Measurements from ENCODE around the gene TUT1. TPM values are rescaled to one million over a fixed set of nuclear protein-coding genes. Genes with fewer than 3 reads are reported as not detected.
"Not testable (repeated sequence)": the region's sequence is repeated elsewhere in the genome, so short reads cannot be mapped to it uniquely, and the experiment has no call there.

Gene TUT1
- polyA plus RNA-seq, 3 donors from 2014 or later: 7.3 to 16.2 (median 12.5) TPM

- not testable (repeated sequence) for H3K4me1 Mint-ChIP-seq; DNase-seq; H3K9me3 Mint-ChIP-seq; H3K27me3 Mint-ChIP-seq (ENCODE audit: low read depth in 3 of 3); H3K4me3 Mint-ChIP-seq; H3K27ac Mint-ChIP-seq
- H3K36me3 Mint-ChIP-seq: peaks cover 3 to 19% (median 10%) of the 10 kb centered on the region in 3 donors
These were observed 6.0 kb downstream of the TUT1 start for GRCh38 chr11:62585356-62585755.

DNA sequence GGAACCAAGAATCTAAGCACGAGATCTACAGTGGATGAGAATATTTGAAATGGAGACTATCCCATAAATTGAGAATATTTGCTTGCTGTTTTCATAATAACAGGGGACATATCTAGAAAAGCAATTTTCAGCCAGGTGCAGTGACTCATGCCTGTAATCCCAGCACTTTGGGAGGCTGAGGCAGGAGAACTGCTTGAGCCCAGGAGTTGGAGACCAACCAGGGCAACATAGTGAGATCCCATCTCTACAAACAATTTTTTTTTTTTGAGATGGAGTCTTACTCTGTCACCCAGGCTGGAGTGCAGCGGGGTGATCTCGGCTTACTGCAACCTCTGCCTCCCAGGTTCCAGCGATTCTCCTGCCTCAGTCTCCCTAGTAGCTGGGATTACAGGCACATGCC lies 9.6 kb downstream of the TUT1 start:
- H3K4me1 Mint-ChIP-seq; H3K27ac Mint-ChIP-seq; DNase-seq; H3K4me3 Mint-ChIP-seq; H3K9me3 Mint-ChIP-seq; H3K27me3 Mint-ChIP-seq (ENCODE audit: low read depth in 3 of 3): not testable (repeated sequence)
- peaks cover 3 to 22% (median 12%) of the 10 kb centered on the region in 3 donors for H3K36me3 Mint-ChIP-seq

DNA sequence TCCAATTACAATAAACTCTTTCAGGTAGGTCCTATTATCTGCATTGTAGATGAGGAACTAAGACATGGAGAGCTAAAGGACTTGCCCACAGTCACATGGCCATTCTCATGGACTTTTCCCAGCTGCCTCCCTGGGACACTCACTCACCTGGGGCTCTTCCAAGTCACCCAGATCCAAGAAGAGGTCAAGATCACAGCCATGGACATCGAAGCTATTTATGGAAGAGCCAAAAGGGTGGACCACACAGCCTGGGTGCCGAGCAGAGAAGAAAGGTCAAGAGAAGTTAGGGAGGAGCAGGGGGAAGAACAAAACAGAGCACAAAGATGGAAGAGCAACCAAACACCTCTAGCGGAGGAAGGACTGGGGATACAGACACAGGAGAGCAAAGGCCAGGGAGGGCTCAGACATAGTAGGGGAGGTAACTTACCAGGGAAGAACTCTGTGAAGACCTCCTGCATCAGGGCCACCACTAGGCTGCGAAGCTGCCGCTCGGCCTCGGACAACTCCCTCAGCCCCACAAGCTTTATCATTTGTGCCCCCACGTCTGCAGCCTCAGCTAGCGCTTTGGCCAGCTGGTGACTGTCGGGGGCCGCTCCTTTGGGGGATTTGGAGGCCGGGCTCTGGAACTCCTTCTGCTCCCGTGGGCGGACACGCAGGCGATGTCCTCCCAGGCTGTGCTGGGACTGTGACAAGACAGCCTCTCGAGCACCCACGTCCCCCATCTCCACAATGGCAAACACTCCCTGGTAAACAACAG lies 10.2 kb downstream of the TUT1 start:
- H3K36me3 Mint-ChIP-seq: peaks cover 3 to 24% (median 14%) of the 10 kb centered on the region in 3 donors
- no peaks in the 10 kb centered on the region for H3K4me1 Mint-ChIP-seq
- peak overlapping the region in 1 of 6 donors; percentile 36 for H3K27ac Mint-ChIP-seq
- DNase-seq: no peak
- H3K27me3 Mint-ChIP-seq (ENCODE audit: low read depth in 3 of 3): no peaks in the 10 kb centered on the region
- H3K4me3 Mint-ChIP-seq: no peak overlapping the region
- no peaks in the 10 kb centered on the region for H3K9me3 Mint-ChIP-seq

DNA sequence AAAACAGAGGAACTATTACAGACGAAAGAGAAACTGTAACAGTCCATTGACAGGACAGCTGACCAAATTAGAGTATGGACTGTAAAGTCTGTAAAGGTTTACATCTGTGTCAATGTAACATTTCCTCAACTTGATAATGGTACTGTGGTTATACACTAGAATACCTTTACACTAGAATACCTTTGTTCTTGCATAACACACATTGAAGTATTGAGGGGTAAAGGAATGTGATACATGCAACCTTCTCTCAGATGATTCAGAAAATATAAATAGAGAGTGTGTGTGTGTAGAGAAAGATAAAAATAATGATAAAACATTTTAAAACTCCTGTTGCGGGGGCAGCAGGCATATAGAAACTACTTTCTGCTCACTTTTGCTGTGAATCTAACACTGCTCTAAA lies 12.1 kb downstream of the TUT1 start:
- no peaks in the 10 kb centered on the region for H3K9me3 Mint-ChIP-seq
- no peaks in the 10 kb centered on the region for H3K27me3 Mint-ChIP-seq (ENCODE audit: low read depth in 3 of 3)
- DNase-seq: no peak
- no peak overlapping the region for H3K4me3 Mint-ChIP-seq
- H3K36me3 Mint-ChIP-seq: peaks cover 3 to 20% (median 14%) of the 10 kb centered on the region in 3 donors
- H3K27ac Mint-ChIP-seq: no peak overlapping the region
- peaks cover 8% of the 10 kb centered on the region in 2 donors for H3K4me1 Mint-ChIP-seq

GRCh38 chr11:62578541-62578940 lies 12.8 kb downstream of the TUT1 start:
- Mint-ChIP-seq H3K4me3 (no peak overlapping the region), H3K27ac (no peak overlapping the region), H3K27me3 (ENCODE audit: low read depth in 3 of 3) (peaks cover 5 to 6% (median 6%) of the 10 kb centered on the region in 3 donors), H3K36me3 (peaks cover 3 to 20% (median 14%) of the 10 kb centered on the region in 3 donors), H3K9me3 (no peaks in the 10 kb centered on the region), H3K4me1 (peaks cover 15% of the 10 kb centered on the region in 2 donors)
- DNase-seq: no peak

- H3K27ac Mint-ChIP-seq: no peak overlapping the region
- peaks cover 5 to 11% (median 6%) of the 10 kb centered on the region in 3 donors for H3K27me3 Mint-ChIP-seq (ENCODE audit: low read depth in 3 of 3)
- no peak overlapping the region for H3K4me3 Mint-ChIP-seq
- H3K9me3 Mint-ChIP-seq: no peaks in the 10 kb centered on the region
- H3K4me1 Mint-ChIP-seq: peaks cover 28 to 29% of the 10 kb centered on the region in 2 donors
- DNase-seq: no peak
- H3K36me3 Mint-ChIP-seq: peaks cover 3 to 24% (median 10%) of the 10 kb centered on the region in 3 donors
These were observed 14.1 kb downstream of the TUT1 start for GRCh38 chr11:62577046-62577714.

DNA sequence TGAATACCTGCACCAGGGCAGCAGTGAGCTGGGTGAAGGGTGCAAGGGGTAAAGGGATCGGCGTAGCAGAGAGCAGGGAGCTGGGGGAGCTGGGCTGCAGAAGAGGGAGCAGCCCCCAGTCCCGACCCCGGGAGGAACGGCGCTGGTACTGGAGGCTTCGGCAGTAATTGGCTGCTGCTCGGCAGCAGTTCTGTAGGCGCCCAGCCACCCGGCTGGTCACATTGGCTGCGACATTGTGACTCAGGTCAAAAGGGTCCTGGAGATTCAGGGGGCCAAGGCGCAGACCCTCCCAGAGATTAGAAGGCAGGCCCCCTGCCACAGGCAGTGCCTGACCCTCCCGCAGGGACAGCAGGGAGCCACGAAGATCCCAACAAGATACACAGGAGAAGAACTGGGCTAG lies 15.5 kb downstream of the TUT1 start:
- Mint-ChIP-seq H3K36me3 (peaks cover 11 to 28% (median 18%) of the 10 kb centered on the region in 3 donors), H3K27ac (peak overlapping the region in 1 of 6 donors; percentile 27), H3K9me3 (no peaks in the 10 kb centered on the region), H3K4me1 (peaks cover 38 to 42% of the 10 kb centered on the region in 2 donors), H3K27me3 (ENCODE audit: low read depth in 3 of 3) (peaks cover 5 to 11% (median 9%) of the 10 kb centered on the region in 3 donors), H3K4me3 (peak overlapping the region in 4 of 5 donors; percentile 30 to 97 (median 66))
- DNase-seq: no peak

DNA sequence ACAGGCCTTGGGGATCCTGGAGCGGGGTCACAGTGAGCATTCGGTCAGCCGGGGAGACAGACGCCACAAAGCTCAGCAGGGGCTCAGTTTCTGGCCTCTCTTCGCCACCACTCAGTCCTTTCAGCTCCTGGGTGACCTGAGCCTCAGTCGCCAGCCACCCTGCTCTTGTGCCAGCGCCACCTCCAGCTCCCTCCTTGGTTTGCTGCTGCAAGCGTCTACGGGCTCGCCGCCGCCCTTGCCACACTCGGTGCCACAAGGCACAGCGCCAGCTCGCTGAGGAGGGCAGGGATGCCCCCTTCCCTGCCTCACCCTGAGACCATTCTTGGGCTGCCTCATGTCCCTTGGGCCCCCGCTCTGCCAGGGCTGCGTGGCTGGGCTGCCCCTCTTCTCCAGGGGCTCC lies 16.2 kb downstream of the TUT1 start:
- H3K27ac Mint-ChIP-seq: peak overlapping the region in 5 of 6 donors; percentile 88 to 95 (median 93)
- H3K4me3 Mint-ChIP-seq: peak overlapping the region; percentile 97 to 98 (median 97)
- peaks cover 14 to 28% (median 20%) of the 10 kb centered on the region in 3 donors for H3K36me3 Mint-ChIP-seq
- DNase-seq: no peak
- H3K9me3 Mint-ChIP-seq: no peaks in the 10 kb centered on the region
- H3K27me3 Mint-ChIP-seq (ENCODE audit: low read depth in 3 of 3): peaks cover 5 to 11% (median 9%) of the 10 kb centered on the region in 3 donors
- H3K4me1 Mint-ChIP-seq: peaks cover 39 to 49% of the 10 kb centered on the region in 2 donors

DNA sequence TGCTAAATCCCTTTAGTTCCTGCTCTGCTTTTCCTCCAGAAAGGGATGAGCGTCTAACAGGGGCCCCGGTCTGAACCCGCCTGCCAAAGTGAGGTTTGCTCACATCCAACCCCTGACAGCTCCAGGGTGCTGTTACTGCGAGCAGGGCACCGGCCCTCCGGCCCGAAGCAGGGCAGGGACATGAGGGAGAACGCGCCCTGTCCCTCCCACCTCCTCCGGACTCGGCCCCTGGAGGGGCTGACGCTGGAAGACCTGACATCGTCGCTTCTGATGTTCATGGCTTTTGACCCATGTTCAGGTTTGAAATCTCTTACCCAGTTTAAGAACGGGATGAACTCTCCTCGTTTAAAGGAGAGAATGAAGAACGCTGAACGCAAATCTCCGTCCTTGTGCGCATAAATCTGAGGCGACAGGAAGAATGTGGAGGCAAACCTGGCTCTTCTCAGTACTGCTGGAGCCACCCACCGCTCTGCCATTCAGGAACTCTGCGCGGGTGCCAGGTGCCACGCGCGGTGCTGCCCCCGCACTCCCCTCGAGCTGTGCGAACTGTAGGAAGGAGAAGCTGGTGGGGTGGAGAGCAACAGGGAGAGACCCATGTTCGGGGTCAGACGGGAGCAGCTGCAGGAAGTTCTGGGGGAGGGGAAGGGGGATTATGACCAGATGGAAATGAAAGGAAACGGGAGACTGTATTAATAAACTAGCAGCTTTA lies 16.8 kb downstream of the TUT1 start:
- H3K4me1 Mint-ChIP-seq: peaks cover 39 to 51% of the 10 kb centered on the region in 2 donors
- peaks cover 16 to 31% (median 21%) of the 10 kb centered on the region in 3 donors for H3K36me3 Mint-ChIP-seq
- H3K9me3 Mint-ChIP-seq: no peaks in the 10 kb centered on the region
- peak overlapping the region; percentile 88 to 96 (median 94) for H3K27ac Mint-ChIP-seq
- H3K27me3 Mint-ChIP-seq (ENCODE audit: low read depth in 3 of 3): peaks cover 5 to 11% (median 9%) of the 10 kb centered on the region in 3 donors
- peak overlapping the region; percentile 97 to 98 (median 97) for H3K4me3 Mint-ChIP-seq
- no peak for DNase-seq

GRCh38 chr11:62573592-62574362 lies 17.5 kb downstream of the TUT1 start, which contains the start of gene EEF1G:
Gene EEF1G (minus strand): TSS chr11:62573891. CDS start chr11:62573842, 49 bp downstream.
- H3K27me3 Mint-ChIP-seq (ENCODE audit: low read depth in 3 of 3): peaks cover 5 to 11% (median 9%) of the 10 kb centered on the region in 3 donors
- H3K4me3 Mint-ChIP-seq: peak within 1 kb of the TSS; percentile 97 to 98 (median 97)

GRCh38 chr11:62573006-62573591 lies 18.2 kb downstream of the TUT1 start:
- H3K36me3 Mint-ChIP-seq: peaks cover 16 to 36% (median 21%) of the 10 kb centered on the region in 3 donors
- H3K27me3 Mint-ChIP-seq (ENCODE audit: low read depth in 3 of 3): peaks cover 5 to 14% (median 9%) of the 10 kb centered on the region in 3 donors
- no peaks in the 10 kb centered on the region for H3K9me3 Mint-ChIP-seq
- peak overlapping the region; percentile 97 to 98 (median 97) for H3K4me3 Mint-ChIP-seq
- DNase-seq: no peak
- peak overlapping the region; percentile 88 to 96 (median 94) for H3K27ac Mint-ChIP-seq
- peaks cover 39 to 51% of the 10 kb centered on the region in 2 donors for H3K4me1 Mint-ChIP-seq

More at GRCh38 chr11:62573592-62574362, 17.5 kb downstream of the TUT1 start, which contains the start of gene EEF1G:
- peak within 1 kb of the TSS; percentile 88 to 96 (median 94) for H3K27ac Mint-ChIP-seq
- no peaks in the 10 kb centered on the region for H3K9me3 Mint-ChIP-seq
- H3K4me1 Mint-ChIP-seq: peaks cover 39 to 51% of the 10 kb centered on the region in 2 donors
- peaks cover 16 to 32% (median 21%) of the 10 kb centered on the region in 3 donors for H3K36me3 Mint-ChIP-seq
- peak; percentile 99 for DNase-seq

DNA sequence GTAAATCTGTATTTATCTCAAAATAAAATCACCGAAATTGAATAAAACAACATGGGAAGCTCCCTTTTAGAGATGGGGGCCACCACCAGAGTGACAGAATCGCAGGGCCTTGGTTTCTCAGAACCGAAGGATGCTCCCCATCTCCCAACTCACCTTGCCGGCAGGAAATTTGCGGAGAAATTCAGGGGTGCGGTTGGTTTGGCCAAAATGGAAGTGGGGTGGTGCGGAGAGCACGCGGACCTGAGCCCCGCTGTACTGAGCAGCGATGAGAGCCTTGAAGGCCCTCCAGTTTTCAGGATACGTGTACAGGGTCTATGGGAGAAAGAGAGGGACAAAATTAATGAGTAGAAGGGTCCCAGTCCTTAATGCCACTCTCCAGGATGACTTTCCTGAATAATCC lies 18.9 kb downstream of the TUT1 start:
- Mint-ChIP-seq H3K27me3 (ENCODE audit: low read depth in 3 of 3) (peaks cover 5 to 14% (median 9%) of the 10 kb centered on the region in 3 donors), H3K4me1 (peaks cover 41 to 53% of the 10 kb centered on the region in 2 donors), H3K9me3 (no peaks in the 10 kb centered on the region), H3K27ac (peak overlapping the region; percentile 83 to 95 (median 92)), H3K4me3 (peak overlapping the region; percentile 40 to 98 (median 97)), H3K36me3 (peaks cover 16 to 36% (median 23%) of the 10 kb centered on the region in 3 donors)
- DNase-seq: no peak

All from immature natural killer cell (primary cell).